ENCODE data around the gene FGF14.

GRCh38 chr13:102035969-102036368 is 365.9 kb downstream of the FGF14 start:
- TF ChIP-seq CTCF (optimal IDR thresholded peaks at IDR 0.05 in 1 of 3, IDR thresholded peaks at IDR 0.05 in 1 of 3, conservative IDR thresholded peaks at IDR 0.05 in 1 of 3; ENCODE audit: extremely low read depth in 1 of 3, insufficient read depth in 2 of 3, low read length in 3 of 3) (no peak), EZH2 (IDR thresholded peaks at IDR 0.05; ENCODE audit: low read length) (no peak)

All from keratinocyte (primary cell).